Vagina (tissue), 2 donors: ENCODE measurements around the gene ERVK3-1.

Experiments used
- CTCF ChIP-seq, 3 experiments: fragments of 450-650 bp in 2 of 3; fragments of 200-600 bp in 1 of 3; sonication (generic) in 1 of 3; IDR thresholded peaks; one replicate each; pipeline ENCODE4 v1.5.1; 2017 to 2019; ENCODE audit warnings: antibody characterized with exemption in 3 of 3, mild to moderate bottlenecking in 2 of 3, moderate library complexity in 2 of 3
- POLR2AphosphoS5 ChIP-seq, 2 donors: sonication (generic); formaldehyde crosslinking; IDR thresholded peaks; one replicate each; pipeline ENCODE4 v1.9.0; 2017; ENCODE audit warnings: antibody characterized with exemption in 2 of 2, mild to moderate bottlenecking in 2 of 2, low read depth in 1 of 2; ENCODE audit not compliant: insufficient read depth in 1 of 2

GRCh38 chr19:58326501-58326913, 21.3 kb downstream of the ERVK3-1 start:
- TF ChIP-seq CTCF (IDR thresholded peaks at IDR 0.05) = no peak
- TF ChIP-seq POLR2AphosphoS5 (IDR thresholded peaks at IDR 0.05; ENCODE audit: insufficient read depth in 1 of 2, low read depth in 1 of 2) = no peak
